A673 (cell line): ENCODE data around the gene NT5C. TPM values are rescaled to one million over a fixed set of nuclear protein-coding genes. Genes with fewer than 3 reads are reported as not detected.
A peak's percentile ranks its signal among the peaks of the same experiment; 100 is the strongest.
"Not testable (repeated sequence)": the region's sequence is repeated elsewhere in the genome, so short reads cannot be mapped to it uniquely, and the experiment has no call there.

Experiments
- BruUV-seq: library from RNA; stranded (reverse); fragments of 400-500 nt; replicated peaks from 2 replicates; lab custom pipeline; 2021; lab: Mats Ljungman, UMichigan
- CTCF ChIA-PET: fragments of 300-600 bp; sonication (Branson Sonifier 250); formaldehyde crosslinking; loops from one replicate; lab custom pipeline; 2022; ENCODE audit warnings: antibody characterized with exemption; lab: Charles Lee
- POLR2A ChIA-PET: fragments of 300-600 bp; sonication (Branson Sonifier 250); formaldehyde crosslinking; loops from one replicate; lab custom pipeline; 2022; ENCODE audit warnings: antibody characterized with exemption; ENCODE audit not compliant: low non-redundant PET; lab: Charles Lee
- DNase-seq: peaks from one replicate; pipeline ENCODE4 v3.0.0-alpha.2; 2015; ENCODE audit warnings: low spot score
- H3K27ac ChIP-seq: fragments of 200-600 bp; sonication (generic); 2 replicates; pipeline ENCODE4 v1.5.1; 2016; ENCODE audit warnings: mixed run types, low read depth, mild to moderate bottlenecking, mixed read lengths, antibody characterized with exemption, low read length; ENCODE audit not compliant: poor library complexity, severe bottlenecking
- H3K27me3 ChIP-seq: fragments of 200-600 bp; sonication (generic); replicated peaks from 2 replicates; pipeline ENCODE4 v1.6.1; 2017; ENCODE audit warnings: mixed run types, low read depth, mild to moderate bottlenecking, mixed read lengths, antibody characterized with exemption, low read length; ENCODE audit not compliant: insufficient read depth, poor library complexity
- H3K36me3 ChIP-seq: fragments of 200-600 bp; sonication (generic); 2 replicates; pipeline ENCODE4 v1.6.1; 2016; ENCODE audit warnings: mixed run types, mild to moderate bottlenecking, mixed read lengths, antibody characterized with exemption, low read length; ENCODE audit not compliant: insufficient read depth, poor library complexity, severe bottlenecking
- H3K4me1 ChIP-seq: fragments of 200-600 bp; sonication (generic); 2 replicates; pipeline ENCODE4 v1.6.1; 2017; ENCODE audit warnings: mixed run types, mild to moderate bottlenecking, mixed read lengths, antibody characterized with exemption, low read length; ENCODE audit not compliant: insufficient read depth, poor library complexity, severe bottlenecking
- H3K4me3 ChIP-seq: fragments of 200-600 bp; sonication (generic); 2 replicates; pipeline ENCODE4 v1.5.1; 2016; ENCODE audit warnings: low read depth, mixed run types, mild to moderate bottlenecking, mixed read lengths, low read length; ENCODE audit not compliant: poor library complexity, severe bottlenecking
- H3K9me3 ChIP-seq: fragments of 200-600 bp; sonication (generic); 2 replicates; pipeline ENCODE4 v1.6.1; 2016; ENCODE audit warnings: mixed run types, low read depth, mild to moderate bottlenecking, mixed read lengths, antibody characterized with exemption, low read length; ENCODE audit not compliant: poor library complexity, severe bottlenecking
- CTCF ChIP-seq: fragments of 300-800, 200-600 bp; sonication (generic); conservative IDR thresholded peaks from 2 replicates; pipeline ENCODE4 v1.5.1; 2017; ENCODE audit warnings: low read depth, mild to moderate bottlenecking, antibody characterized with exemption, low read length, moderate library complexity, mixed read lengths
- EZH2 ChIP-seq: fragments of 200-600 bp; sonication (generic); IDR thresholded peaks from 2 replicates; pipeline ENCODE4 v1.6.1; 2017; ENCODE audit warnings: borderline replicate concordance, low read depth, mild to moderate bottlenecking, mixed read lengths, antibody characterized with exemption, low read length; ENCODE audit not compliant: poor library complexity, severe bottlenecking
- intact Hi-C: fragments of 100-400 bp; cut with micrococcal nuclease; formaldehyde crosslinking; loops from one replicate; pipeline ENCODE4 v1.10.0; 2022; ENCODE audit not compliant: unreplicated experiment
- total RNA-seq: library from RNA; stranded (reverse); gene quantifications from 2 replicates; pipeline ENCODE4 v1.2.3, GENCODE V29; 2021

The NT5C gene
- total RNA-seq, 1 experiment from 2014 or later = 43.3 TPM

DNA sequence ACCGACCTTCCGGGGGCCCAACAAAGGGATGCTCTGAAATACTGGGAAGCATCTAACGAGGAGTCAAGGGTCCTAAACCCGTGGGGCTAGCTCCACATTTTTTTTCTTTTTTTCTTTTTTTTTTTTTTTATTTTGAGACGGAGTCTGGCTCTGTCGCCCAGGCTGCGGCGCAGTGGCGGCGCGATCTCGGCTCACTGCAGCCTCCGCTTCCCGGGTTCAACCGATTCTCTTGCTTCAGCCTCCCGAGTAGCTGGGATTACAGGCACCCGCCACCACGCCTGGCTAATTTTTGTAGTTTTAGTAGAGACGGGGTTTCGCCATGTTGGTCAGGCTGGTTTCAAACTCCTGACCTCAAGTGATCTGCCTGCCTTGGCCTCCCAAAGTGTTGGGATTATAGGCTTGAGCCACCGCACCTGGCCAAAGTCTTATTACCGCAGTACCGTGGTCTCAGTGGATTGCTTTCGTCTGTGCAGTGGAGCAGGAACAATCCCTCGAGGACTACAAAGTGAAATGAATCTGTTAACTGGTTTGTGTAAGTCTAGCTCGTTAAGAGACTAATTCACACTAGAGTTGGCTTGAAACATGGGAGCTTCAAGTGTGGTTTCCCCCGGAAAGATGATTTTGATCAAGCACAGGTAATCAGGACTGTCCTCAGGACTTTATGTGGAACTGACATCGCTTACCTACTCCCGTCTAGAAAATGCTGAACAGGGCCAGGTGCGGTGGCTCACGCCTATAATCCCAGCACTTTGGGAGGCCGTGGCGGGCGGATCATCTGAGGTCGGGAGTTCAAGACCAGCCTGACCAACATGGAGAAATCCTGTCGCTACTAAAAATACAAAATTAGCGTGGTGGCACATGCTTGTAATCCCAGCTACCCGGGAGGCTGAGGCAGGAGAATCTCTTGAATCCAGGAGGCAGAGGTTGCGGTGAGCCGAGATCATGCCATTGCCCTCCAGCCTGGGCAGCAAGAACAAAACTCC lies 767 bp upstream of the NT5C start:
- TSS peak; percentile 53 for BruUV-seq
- H3K9me3 ChIP-seq, DNase-seq, H3K27me3 ChIP-seq, intact Hi-C loops: not testable (repeated sequence)
- Histone ChIP-seq H3K4me1 (peaks cover 12% of the 10 kb centered on the region), H3K27ac (peak overlapping the region; percentile 89), H3K36me3 (peaks cover 32% of the 10 kb centered on the region), H3K4me3 (peak overlapping the region; percentile 84)
- CTCF ChIA-PET = interaction anchor here (0.6 to 1.1 kb wide), 3 partner anchors 16 to 291 kb away, joined by 3 to 4 read pairs (median 3); no protein-coding TSS in a partner anchor
- POLR2A ChIA-PET = interaction anchor here (0.7 kb wide), 1 partner anchor 16 kb away, joined by 5 read pairs; no protein-coding TSS in a partner anchor

GRCh38 chr17:75130632-75131277 lies 787 bp downstream of the NT5C start:
- peaks cover 18% of the 10 kb centered on the region for H3K36me3 ChIP-seq
- ChIA-PET CTCF (interaction anchor here (0.8 to 1.0 kb wide), 3 partner anchors 16 to 169 kb away, joined by 3 read pairs; no protein-coding TSS in a partner anchor), POLR2A (no interaction called here)
- peak overlapping the region; percentile 89 for H3K27ac ChIP-seq
- peak overlapping the region; percentile 84 for H3K4me3 ChIP-seq
- no peaks in the 10 kb centered on the region for H3K27me3 ChIP-seq
- TF ChIP-seq CTCF (peak; percentile 67), EZH2 (no peak)
- intact Hi-C loops = loop anchor here (2.0 kb wide), 1 partner anchor 16 kb away; no protein-coding TSS in a partner anchor
- H3K9me3 ChIP-seq = no peaks in the 10 kb centered on the region
- BruUV-seq = TSS peak; percentile 29
- DNase-seq = peak; percentile 81
- peaks cover 12% of the 10 kb centered on the region for H3K4me1 ChIP-seq

DNA sequence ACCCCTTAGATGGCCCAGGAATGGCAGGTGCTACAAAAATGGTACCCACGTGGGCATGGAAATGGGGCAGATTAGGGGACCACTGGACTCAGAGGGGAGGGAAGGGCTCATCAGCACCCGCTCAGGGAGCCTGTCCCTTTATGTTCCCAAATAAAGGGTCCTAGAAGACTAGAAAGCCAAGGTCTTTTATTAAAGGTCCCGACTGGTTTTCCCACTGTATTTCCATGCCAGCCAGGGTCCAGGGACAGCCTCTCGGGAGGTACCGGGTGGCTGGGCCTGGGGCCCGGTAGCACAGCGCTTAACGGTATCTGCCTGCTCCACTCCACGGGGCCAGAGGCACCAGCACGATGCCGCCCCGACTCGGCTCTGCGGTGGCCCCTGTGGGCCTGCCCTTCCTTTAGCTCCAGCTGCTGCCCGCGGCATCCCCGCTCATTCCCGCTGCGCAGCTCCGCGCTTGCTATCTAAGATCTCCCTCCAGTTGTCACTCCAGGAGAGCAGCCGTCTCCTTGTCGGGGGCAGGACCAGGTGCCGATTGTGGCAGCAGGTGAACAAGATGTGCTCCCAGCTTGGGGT lies 1.4 kb downstream of the NT5C start:
- POLR2A ChIA-PET = no interaction called here
- TF ChIP-seq CTCF (no peak), EZH2 (no peak)
- Histone ChIP-seq H3K4me1 (peaks cover 12% of the 10 kb centered on the region), H3K9me3 (no peaks in the 10 kb centered on the region), H3K27ac (peak overlapping the region; percentile 89), H3K4me3 (peak overlapping the region; percentile 84), H3K27me3 (no peaks in the 10 kb centered on the region), H3K36me3 (peaks cover 12% of the 10 kb centered on the region)
- intact Hi-C loops = loop anchor here (2.0 kb wide), 1 partner anchor 15 kb away; no protein-coding TSS in a partner anchor
- CTCF ChIA-PET = interaction anchor here (0.7 to 1.0 kb wide), 4 partner anchors 16 to 169 kb away, joined by 3 read pairs; no protein-coding TSS in a partner anchor
- BruUV-seq = no TSS peak
- DNase-seq = no peak
